ENCODE results near the gene PIGW.
"Not testable (repeated sequence)": the region's sequence is repeated elsewhere in the genome, so short reads cannot be mapped to it uniquely, and the experiment has no call there.

Gene PIGW

DNA sequence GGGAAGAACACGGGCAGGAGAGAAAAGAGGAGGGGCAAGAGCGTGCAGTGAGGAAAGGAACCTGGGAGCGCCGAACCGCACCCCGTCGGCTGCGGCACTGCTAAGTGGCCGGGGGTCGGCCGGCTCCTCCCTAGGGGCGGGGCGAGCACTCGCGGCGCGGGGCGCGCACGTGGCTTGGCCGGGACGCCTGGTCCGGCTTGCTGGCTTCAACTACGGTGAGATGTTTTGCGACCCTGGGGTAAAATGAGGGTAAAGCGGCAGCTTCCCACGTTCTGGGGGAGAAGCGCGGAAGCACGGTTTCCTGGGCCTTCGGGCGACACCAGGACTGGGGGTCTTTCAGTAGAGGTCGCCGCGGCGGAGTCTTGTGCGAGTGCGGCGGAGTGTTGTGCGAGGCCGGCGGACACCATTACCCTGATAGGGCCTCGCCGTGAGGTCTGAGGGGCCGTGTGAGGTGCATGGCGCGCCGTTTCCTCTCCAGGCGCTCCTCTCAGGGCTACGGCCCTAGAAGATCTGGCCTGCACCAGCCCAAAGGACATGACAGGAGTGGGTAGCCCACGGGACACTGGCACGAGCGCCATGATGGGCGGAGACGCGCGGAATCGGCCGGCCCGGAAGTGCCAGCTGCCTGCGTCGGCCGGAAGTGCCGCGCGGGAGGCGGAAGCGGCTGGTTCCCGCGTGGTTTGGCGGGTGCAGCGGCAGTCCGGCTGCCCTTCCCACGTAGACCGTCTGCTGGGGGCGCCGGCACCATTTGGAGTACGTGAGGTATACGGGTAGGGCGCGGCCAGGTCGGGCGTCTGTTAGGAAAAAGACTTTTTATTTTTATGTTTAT lies at the start of gene PIGW, which contains the start of gene MYO19:
Gene PIGW, plus strand, starts transcription at position 148 of the 829 bp plus-strand sequence. CDS start 2,115 bp downstream, outside the sequence.
Gene MYO19, minus strand, starts transcription at position 29 of the 829 bp plus-strand sequence. CDS start 2,330 bp downstream, outside the sequence.
- DNase-seq, result peak; percentile 87

DNA sequence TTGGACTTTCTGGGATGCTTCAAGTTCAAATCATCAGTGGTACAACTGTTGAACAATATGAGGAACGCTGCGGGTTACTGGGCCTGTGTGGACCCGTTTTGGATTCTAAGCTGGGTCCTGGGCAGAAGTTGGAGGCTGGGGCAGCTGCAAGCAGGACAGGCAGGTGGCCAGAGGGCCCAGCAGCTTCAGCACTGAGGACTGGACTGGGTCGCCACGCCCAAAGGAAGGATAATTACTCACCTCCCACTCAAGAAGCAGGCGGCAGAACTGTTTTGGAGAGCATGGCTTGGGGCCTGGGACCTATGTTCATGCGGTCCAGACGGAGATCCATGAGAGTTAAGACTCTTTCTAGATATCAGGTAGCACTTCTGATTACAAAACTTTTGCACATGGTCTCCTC lies 49.8 kb upstream of the PIGW start:
- DNase-seq, result no peak

GRCh38 chr17:36485805-36486203 lies 49.0 kb upstream of the PIGW start:
- no peak for DNase-seq

GRCh38 chr17:36486204-36487194 lies 48.3 kb upstream of the PIGW start, which contains the start of gene ZNHIT3:
ZNHIT3 (plus strand) TSS chr17:36486681; CDS start chr17:36486700, 19 bp downstream.
- DNase-seq, result peak; percentile 92

GRCh38 chr17:36493956-36494355 lies 40.8 kb upstream of the PIGW start:
- no peak for DNase-seq

GRCh38 chr17:36494674-36495073 lies 40.1 kb upstream of the PIGW start:
- DNase-seq, result no peak

DNA sequence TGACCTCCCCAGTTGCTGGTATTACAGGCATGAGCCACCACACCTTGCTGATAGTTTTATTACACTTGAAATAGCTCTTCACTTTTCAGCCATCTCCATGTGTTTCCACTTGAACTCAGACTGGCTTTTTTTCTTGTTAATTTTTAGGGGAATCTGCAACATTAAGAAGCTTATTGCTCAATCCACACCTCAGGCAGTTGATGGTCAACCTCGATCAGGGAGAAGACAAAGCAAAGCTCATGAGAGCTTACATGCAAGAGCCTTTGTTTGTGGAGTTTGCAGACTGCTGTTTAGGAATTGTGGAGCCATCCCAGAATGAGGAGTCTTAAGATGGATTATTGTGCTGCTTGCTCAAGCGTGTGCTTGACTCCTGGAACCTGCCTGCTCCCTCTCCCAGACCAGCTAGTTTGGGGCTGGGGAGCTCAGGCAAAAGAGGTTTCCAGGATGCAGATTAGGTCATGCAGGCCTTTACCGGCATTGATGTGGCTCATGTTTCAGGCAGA lies 39.7 kb upstream of the PIGW start:
- peak; percentile 16 for DNase-seq

- no peak for DNase-seq
Observed at GRCh38 chr17:36496018-36496789, 38.6 kb upstream of the PIGW start.

DNA sequence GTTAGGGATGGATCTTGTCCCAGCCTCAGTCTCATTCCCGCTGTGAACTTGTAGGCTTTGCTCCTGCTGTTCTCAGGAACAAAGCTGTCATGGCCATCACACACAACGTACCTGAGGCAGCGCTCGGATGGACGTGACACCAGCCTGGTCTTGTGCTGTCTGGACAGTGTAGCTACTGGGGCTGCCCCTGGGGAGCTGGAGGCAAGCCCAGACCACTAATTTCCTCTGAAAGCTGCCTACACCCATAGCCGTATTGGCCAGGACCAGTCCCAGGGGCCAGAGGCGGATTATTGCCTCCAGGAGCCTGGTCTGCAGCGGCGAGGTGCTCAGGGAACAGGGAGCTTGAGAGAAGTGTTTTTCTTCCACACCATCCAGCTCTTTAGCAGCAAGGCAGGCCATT lies 36.6 kb upstream of the PIGW start:
- no peak for DNase-seq

DNA sequence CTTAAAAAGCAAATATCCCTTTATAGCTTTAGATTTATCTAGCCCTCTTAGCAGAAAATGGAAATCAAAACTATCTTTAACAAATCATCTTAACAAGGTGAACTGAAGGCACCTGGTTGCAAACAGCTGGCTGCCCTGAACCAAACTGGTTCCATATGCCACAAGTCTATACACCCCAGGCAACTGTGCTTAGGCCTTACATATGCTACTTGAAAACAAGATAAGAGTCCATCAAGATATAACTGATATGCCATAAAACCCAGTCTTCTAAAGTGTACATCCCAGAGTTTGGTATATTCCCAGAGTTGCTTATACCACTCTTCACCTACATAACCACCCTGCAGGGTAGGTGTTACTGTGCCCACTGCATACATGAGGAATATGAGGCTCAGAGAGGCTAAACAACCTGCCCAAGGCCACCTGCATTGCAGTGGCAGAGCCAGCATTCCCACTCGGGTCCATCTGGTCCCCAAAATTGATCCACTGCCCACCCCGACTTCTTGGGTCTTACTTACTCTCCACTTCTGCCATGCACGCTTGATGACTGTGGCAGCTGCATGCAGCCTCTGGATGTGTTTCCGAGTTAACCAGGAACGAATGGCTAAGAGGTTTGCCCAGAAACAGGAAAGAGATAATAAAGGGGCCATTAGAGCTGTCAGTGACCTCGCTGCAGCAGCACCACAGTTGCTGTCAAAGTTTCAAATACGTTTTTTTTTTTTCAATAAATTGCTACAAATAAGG lies 36.1 kb upstream of the PIGW start:
- no peak for DNase-seq

DNA sequence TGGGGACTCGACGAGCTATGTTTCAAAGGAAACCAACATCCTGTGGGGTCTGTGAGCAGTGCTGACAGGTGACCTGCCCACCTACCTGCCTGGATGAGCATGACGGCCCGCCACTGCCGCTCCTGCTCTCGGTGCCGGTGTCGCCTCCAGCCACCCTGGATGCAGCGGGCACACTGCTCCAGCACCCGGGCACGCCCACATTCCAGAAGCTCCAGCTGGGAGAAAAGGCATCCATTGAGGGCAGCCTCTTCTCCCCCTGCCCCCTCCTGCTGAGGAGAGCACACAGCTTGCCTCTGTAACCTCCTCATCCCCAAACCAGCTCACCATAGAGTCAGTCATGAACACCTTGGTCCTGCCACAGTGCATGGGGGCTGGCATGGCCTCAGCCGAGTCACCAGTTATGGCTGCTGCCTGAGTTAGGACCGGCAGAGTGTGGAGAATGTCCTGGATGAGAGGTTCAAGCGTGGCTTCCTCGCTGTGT lies 34.0 kb upstream of the PIGW start:
- DNase-seq, result no peak

- no peak for DNase-seq
Observed at GRCh38 chr17:36501351-36501750, 33.4 kb upstream of the PIGW start.

GRCh38 chr17:36501963-36502362 lies 32.8 kb upstream of the PIGW start:
- DNase-seq, result no peak

GRCh38 chr17:36503456-36504155 lies 31.2 kb upstream of the PIGW start:
- no peak for DNase-seq

- DNase-seq, result no peak
Observed at GRCh38 chr17:36504156-36504545, 30.6 kb upstream of the PIGW start.

DNA sequence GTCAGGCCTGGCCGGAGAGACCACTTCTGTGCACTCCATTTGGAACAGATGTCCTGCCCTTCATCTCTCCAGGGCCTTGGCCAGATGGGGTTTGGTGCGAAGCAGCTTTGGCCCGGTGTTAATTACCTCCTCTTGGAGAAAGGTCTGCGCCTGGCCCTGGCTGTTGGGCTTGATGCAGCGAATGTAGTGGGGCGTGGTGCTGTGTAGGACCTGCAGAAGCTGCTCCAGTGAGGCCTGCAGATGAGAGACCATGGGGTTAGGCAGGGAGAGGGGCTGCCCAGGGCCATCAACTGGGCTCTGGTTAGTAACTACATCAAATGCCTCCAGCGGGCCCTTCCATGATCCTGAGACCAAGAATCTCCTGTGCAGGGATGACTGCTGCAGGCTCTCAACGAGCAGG lies 29.6 kb upstream of the PIGW start:
- no peak for DNase-seq

GRCh38 chr17:36506249-36506826 lies 28.4 kb upstream of the PIGW start:
- DNase-seq, result no peak

DNA sequence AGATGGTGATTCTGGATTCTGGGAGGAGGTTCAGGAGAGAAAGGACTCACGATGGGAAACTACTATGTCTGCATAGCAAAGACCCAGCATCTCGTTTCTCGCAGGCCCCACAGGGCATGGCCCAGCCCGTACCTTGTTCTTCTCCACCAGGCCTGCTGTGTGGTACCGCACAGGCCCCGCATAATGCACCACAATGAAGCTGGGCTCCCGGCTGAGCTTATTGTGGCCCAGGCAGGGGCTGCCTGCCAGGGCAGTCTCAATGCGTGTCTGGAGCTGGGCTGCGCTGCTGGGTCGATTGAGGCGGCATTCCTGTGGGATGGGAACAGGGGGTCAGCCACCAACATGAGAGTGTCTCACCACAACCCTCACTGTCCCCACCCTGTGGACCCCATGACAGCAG lies 28.0 kb upstream of the PIGW start:
- DNase-seq, result no peak

- no peak for DNase-seq
Observed at GRCh38 chr17:36507266-36507665, 27.5 kb upstream of the PIGW start.

DNA sequence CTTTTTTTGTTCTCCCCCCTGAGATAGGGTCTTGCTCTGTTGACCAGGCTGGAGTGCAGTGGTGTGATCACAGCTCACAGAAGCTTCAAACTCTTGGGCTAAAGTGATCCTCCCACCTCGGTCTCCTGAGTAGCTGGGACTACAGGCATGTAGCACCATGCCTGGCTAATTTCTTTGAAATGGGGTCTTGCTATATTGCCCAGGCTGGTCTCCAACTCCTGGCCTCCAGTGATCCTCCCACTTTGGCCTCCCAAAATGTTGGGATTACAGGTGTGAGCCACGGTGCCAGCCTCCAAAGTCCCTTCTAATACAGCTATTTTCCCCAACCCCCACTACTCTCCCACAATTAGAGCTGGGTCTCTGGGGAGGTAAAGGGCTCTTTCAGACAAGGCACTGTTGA lies 26.3 kb upstream of the PIGW start:
- DNase-seq, result not testable (repeated sequence)
